Neural cell (in vitro differentiated cells): ENCODE data around the gene EPYC.

Experiments used
- CTCF ChIP-seq: fragments of 450-650 bp; IDR thresholded peaks from 2 replicates; pipeline ENCODE4 v1.5.1; 2014; ENCODE audit warnings: antibody characterized with exemption, mild to moderate bottlenecking, moderate library complexity; ENCODE audit not compliant: poor library complexity, severe bottlenecking
- EP300 ChIP-seq: fragments of 450-650 bp; conservative IDR thresholded peaks from 2 replicates; pipeline ENCODE4 v1.6.1; 2014; ENCODE audit warnings: antibody characterized with exemption, mild to moderate bottlenecking, moderate library complexity; ENCODE audit not compliant: poor library complexity, severe bottlenecking
- EZH2 ChIP-seq: fragments of 200-600, 300-800 bp; shearing (Covaris generic), sonication (generic); IDR thresholded peaks from 2 replicates; pipeline ENCODE4 v1.6.1; 2014; ENCODE audit warnings: antibody characterized with exemption, low read length, borderline replicate concordance, mild to moderate bottlenecking; ENCODE audit not compliant: insufficient read depth, poor library complexity, severe bottlenecking
- MXI1 ChIP-seq: fragments of 450-650 bp; conservative IDR thresholded peaks from 2 replicates; pipeline ENCODE4 v1.6.1; 2014; ENCODE audit warnings: antibody characterized with exemption, mild to moderate bottlenecking; ENCODE audit not compliant: poor library complexity, severe bottlenecking
- POLR2AphosphoS5 ChIP-seq: IDR thresholded peaks from 2 replicates; pipeline ENCODE4 v1.6.1; 2012
- TAF1 ChIP-seq: IDR thresholded peaks from 2 replicates; pipeline ENCODE4 v1.6.1; 2012; ENCODE audit warnings: low read depth
- TF ChIP-seq, protein P1 (sequence below): IDR thresholded peaks from 2 replicates; pipeline ENCODE4 v1.6.1; 2012; ENCODE audit warnings: borderline replicate concordance

- TF ChIP-seq TAF1 = no peak
- TF ChIP-seq EZH2 = no peak
- TF ChIP-seq CTCF = no peak
- TF ChIP-seq MXI1 = no peak
- no peak for TF ChIP-seq EP300
- no peak for TF ChIP-seq POLR2AphosphoS5
- TF ChIP-seq, protein P1, sequence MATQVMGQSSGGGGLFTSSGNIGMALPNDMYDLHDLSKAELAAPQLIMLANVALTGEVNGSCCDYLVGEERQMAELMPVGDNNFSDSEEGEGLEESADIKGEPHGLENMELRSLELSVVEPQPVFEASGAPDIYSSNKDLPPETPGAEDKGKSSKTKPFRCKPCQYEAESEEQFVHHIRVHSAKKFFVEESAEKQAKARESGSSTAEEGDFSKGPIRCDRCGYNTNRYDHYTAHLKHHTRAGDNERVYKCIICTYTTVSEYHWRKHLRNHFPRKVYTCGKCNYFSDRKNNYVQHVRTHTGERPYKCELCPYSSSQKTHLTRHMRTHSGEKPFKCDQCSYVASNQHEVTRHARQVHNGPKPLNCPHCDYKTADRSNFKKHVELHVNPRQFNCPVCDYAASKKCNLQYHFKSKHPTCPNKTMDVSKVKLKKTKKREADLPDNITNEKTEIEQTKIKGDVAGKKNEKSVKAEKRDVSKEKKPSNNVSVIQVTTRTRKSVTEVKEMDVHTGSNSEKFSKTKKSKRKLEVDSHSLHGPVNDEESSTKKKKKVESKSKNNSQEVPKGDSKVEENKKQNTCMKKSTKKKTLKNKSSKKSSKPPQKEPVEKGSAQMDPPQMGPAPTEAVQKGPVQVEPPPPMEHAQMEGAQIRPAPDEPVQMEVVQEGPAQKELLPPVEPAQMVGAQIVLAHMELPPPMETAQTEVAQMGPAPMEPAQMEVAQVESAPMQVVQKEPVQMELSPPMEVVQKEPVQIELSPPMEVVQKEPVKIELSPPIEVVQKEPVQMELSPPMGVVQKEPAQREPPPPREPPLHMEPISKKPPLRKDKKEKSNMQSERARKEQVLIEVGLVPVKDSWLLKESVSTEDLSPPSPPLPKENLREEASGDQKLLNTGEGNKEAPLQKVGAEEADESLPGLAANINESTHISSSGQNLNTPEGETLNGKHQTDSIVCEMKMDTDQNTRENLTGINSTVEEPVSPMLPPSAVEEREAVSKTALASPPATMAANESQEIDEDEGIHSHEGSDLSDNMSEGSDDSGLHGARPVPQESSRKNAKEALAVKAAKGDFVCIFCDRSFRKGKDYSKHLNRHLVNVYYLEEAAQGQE = no peak
Observed at GRCh38 chr12:90925562-90925961, 79.2 kb downstream of the EPYC start.
